GM19351 (cell line): ENCODE data around the gene TEX35.
"Not testable (repeated sequence)": the region's sequence is repeated elsewhere in the genome, so short reads cannot be mapped to it uniquely, and the experiment has no call there.

Experiments used
- ATAC-seq: cut with Tn5 transposase; IDR thresholded peaks from one replicate; pipeline ENCODE4 v1.9.1; 2021; ENCODE audit warnings: mild to moderate bottlenecking, moderate library complexity; ENCODE audit not compliant: unreplicated experiment

The TEX35 gene

DNA sequence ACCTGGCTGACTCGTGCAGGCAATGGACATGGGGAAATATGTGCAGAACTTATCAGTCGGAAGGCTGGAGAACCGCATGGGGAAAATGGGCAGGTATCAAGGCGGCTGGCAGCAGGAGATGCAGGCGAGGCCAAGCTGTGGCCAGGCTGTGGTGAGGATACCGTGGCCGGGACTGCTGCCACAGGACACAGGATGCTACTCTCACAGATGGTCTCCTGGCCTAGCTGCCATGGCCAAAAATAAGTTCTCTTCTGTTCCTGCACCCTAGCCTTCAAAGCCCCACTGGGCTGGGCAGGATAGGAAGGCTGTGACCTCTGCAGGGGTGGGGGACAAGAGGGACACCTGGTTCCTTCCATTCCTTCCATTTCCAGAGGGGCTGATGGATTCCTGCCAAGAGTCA, 26.4 kb downstream of the TEX35 start:
- ATAC-seq: no peak

DNA sequence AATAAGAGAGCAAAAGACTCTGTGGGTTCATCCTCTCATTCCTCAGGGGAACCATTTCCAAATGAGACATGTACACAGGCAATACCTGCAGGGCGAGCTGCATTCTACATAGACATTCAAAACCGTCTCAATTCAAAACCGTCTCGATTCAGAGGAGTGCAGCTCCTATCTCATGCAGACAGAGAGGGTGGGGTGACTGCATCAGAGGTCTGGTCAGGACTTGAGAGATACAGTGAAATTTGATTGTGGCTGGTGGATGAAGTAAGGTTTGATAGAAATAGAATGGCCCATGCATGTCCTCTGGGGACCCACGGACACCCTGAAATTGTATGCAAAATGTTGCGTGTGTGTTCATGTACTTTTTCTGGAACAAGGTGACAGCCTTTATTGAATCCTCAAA, 27.3 kb downstream of the TEX35 start:
- no peak for ATAC-seq

DNA sequence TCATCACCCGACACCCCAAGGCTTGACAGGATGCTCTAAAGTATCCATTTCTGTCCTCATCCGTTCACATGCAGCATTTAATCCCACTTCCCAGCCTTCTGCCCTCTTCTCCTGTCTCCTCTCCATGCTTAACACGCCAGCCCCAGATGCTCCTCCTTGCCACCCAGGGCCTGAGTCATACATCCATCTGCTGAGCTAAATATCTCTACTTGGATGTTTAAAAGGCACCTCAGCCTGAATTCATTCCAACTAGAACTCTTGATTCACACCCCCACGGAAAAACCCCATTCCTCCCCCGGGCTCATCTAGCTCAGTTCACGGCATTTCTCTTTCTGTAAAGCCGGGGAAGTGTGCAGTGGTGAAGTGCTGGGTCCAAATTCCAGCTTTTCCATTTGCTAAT, 27.7 kb downstream of the TEX35 start:
- no peak for ATAC-seq

DNA sequence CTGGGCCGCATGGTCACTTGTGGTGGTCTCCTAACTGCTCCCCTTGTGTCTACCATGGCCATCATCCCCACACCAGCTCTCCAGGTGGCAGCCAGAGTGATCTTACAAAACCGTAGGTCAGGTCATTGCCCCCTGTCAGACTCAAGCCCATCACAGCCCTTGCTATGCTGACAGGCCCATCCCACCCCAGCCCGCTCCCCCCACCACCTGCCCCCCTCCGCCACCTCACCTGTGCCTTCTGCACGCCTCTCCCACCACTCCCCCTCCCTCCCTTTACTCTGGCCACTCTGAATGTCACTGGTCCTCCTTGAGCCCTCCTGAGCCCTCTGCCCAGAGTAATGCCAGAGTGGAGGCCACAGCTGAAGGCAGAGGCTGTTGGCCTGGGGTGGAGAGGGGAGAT, 28.5 kb downstream of the TEX35 start:
- ATAC-seq: no peak

DNA sequence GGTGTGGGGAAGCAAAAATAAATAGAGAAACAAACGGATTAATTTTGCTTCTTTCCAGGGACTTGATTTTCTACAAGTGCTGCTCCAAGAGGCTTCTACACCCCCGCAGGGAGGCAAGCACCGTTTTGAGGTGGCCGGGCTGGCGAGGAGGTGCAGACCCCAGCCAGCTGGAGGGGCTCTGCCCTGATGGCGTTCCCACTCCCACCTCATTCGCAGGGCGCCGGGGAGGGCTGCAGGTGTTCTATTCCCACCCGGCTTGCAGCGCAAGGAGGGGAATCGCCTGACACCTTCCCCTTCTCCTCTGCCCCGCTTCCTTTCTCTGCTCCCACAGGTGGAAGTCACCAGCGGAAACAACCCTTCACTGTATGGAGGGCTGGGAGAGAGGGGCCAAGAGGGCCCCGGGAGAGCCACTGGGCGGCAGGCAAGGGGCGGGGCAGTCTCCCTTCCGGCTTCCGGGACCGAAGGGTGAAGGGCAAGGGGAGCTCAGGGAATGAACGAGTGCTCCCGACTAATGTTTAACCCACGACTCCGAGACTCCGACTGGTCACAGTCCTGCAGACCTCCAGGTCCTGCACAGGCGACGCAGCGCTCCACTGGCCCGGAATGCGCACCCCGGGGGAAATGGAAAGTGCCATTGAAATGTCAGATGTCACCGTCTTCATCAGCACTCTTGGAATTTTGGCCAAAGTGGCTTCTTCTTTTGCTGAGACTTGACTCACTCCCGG, 29.1 kb downstream of the TEX35 start:
- peak; percentile 39 for ATAC-seq

DNA sequence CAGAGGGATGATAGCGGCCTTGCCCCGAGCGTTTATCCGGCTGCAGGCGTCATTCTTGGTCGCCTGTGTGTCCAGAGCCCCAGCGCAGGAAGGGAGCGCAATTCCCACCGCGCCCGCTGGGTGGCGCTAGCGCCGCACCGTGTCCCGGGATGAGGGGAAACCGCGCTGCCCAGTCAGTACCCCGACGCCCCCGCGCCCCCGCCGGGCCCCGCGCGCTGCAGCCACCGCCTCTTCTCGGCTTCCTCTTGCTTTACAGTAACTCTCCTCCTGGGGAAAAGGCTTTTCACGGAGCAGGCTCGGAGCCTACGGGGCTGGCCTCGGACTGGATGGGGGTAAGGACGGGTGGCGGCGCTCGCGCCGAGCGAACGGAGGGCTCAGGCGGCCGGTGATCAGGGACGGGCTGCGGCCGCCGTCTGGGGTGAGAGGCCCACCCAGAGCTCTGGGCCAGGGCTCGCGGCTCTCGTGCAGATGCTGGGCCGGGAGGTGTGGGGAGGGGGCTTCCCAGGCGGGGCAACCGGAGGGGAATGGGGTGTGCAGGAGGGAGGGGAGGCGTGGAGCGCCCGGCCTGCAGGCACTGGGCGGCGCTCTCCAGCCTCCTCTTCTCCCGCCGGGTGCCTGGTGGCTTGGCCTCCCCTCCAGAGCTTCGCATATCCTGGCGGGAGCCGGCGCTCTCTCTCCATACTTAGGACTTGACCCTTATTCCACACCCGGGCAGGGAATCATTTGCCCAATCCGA, 29.8 kb downstream of the TEX35 start:
- ATAC-seq: peak; percentile 78

DNA sequence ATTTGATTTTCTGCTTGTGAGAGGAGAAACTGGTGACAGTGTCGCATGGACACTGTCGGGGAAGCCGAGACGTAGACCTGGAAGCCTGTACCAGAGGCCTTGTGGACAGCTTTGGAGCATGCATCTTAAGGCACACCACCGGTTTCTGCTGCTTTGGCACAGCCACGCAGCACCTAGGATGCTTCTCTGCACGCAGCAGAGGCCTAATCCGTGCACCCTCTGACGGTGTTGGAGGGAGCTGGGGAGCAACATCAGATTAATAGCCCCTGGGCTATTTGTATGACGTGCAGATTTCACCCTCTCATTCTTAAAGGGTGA, 30.3 kb downstream of the TEX35 start:
- peak; percentile 36 for ATAC-seq

DNA sequence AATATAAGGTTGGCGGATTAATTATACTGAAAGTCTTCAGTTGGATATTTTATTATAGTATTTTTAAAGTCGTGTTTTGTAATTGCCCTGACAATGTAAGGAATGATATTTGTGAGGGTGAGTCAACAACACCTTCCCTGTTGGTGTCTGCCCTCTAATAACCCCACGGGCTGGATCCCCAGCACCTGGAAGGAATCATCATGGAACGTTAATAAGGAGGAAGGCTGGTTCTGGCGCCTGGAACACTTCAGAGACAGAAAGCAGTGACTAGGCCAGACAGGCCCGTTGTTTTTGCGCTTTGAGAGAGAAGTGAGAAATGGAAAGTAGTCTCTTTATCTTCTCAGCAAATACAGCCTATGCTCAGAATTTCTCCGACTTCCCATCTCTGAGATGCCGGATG, 31.6 kb downstream of the TEX35 start:
- no peak for ATAC-seq

DNA sequence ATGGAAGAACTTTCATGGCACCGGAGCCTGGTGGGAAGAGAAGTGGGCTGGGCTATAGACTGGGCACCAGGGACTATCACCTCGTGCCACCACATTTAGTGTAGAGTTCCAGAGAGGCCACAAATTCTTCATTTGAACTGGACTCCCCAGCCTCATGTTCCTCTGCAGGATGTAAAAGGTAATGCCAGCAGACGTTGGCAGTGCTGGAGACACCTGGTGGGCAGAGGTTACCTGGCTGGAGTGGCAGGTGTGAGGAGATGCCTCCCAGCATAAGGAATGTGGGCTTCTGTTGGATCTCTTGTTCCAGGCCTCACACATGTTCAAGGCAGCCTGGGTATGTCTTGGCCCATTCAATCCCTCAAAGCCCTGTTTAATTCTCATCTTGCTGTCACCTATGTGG, 35.2 kb downstream of the TEX35 start:
- no peak for ATAC-seq

DNA sequence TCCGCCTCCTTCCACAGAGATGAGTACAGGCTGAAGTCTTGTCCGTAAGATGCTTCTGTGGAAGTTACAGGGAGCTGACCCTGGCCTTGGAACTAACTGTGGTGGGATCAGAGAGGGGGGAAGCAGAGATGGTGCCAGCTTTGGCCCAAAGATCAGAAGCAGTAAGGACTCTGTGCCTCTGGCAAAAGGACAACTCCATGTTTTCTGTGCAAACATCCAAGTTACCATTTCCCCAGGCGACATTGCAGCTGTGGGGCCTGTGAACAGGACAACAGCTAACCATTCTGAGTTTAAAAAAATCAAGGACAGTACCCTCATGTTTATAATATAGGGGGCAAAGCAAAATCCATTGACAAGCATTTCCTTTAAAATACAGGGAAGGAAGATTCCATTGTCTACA, 38.4 kb downstream of the TEX35 start:
- no peak for ATAC-seq

DNA sequence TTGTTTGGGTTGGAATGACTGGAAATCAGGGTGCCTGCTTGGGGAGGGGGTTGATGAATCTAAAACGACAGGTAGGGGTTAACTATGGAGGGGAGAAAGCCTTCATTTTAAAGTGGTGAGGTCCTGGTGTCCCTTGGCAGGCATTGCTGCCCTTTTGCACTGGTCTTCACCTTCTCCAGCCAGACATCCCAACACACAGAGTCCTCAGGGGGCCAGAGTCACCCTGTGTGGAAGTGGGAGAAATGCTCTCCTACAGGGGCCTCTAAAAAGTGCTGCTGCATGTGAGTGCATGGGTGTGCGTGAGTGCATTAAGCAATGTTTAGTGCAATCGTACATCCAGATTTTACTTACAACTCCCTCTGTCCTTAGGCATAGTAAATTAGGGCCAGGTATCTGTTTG, 39.0 kb downstream of the TEX35 start:
- no peak for ATAC-seq

DNA sequence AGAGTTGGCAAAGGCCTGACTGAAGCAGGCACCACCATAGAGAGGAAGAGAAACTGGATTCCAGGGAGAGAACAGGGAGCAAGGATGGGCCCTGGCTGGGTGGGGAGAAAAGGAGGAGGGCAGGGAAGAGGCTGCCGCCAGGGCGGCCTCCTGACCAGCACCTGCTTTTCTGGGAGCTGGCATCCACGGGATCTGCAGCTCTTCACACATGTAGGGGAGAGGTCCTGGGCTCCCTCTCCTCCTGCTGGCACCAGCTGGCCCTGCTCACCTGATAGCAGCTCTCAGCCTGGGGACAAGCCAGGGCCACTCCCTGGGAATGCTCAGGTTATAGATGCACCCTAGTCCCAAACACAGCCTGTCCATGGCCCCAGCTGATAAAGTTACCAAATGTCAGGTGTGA, 39.9 kb downstream of the TEX35 start:
- no peak for ATAC-seq

DNA sequence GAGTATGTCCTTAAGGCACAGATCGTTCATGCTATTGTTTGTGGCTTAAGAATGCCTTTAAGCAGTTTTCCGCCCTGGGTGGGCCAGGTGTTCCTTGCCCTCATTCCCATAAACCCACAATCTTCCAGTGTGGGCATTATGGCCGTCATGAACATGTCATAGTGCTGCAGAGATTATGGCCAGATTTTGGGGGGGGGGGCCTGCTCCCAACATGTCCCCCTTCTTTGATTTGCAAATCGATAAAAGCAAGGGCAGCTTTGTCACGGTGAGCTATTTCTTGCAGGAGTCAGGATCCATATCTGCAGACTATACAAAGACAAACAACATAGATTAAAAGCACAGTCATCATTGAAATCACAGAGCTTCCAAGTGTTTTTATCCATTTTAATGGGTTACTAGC, 41.4 kb downstream of the TEX35 start:
- not testable (repeated sequence) for ATAC-seq

DNA sequence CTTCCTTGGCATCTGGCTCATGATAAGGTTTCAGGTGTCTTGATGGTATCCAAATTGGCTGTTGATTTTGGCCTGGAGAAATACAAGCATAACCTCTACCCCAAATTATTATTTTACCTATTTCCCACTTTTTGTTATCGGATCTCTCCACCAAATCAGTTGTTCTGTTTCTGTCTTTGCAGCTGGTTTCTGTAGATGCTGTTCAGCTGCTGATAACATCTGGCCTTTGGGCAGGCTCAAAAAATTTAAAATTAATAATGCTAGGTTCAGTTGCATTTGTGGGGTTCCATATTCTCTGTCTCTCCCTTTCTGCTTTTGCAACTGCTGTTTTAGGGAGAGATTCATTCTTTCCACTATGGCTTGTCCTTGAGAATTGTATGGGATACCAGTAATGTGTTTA, 42.7 kb downstream of the TEX35 start:
- ATAC-seq: not testable (repeated sequence)

DNA sequence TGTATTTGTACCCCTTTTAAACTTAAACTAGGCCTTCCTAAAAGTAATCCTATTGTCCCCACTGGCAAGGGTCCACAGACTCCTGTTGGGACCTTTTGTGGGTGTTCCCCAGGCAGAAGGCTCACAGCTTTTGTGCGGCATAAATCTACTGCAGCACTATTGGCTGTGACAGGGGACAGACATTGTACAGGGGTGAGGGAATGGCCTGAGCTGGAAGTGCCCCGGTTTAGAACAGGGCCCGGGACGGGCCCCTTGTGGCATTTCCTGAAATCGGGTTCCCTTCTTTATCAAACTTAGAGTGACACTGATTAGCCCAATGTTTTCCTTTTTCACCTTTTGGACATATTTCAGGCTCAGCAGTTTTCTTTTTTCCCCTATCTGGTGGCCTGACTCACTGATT, 45.9 kb downstream of the TEX35 start:
- not testable (repeated sequence) for ATAC-seq

DNA sequence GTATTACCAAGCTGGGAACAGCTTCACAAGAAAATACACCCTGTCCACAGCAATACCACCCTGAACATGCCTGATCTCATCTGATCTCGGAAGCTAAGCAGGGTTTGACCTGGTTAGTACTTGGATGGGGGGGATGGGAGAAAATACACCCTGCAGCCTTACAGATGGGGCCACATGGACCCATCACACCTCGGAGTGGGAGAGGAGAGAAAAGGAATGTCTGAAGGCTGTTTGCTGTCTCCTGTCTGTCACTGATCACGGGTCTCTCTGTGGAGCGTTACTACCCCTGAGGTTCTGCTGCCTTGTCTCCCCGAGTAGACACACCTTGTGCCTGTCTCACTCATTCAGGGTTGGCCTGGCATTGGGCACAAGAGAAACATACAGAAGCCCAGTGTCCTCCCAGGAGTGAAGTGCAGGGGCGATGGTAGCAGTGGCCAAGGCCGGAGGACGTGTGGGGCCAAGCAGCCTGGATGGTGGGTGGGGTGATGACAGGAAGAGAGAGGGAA, 48.0 kb downstream of the TEX35 start:
- ATAC-seq: no peak

DNA sequence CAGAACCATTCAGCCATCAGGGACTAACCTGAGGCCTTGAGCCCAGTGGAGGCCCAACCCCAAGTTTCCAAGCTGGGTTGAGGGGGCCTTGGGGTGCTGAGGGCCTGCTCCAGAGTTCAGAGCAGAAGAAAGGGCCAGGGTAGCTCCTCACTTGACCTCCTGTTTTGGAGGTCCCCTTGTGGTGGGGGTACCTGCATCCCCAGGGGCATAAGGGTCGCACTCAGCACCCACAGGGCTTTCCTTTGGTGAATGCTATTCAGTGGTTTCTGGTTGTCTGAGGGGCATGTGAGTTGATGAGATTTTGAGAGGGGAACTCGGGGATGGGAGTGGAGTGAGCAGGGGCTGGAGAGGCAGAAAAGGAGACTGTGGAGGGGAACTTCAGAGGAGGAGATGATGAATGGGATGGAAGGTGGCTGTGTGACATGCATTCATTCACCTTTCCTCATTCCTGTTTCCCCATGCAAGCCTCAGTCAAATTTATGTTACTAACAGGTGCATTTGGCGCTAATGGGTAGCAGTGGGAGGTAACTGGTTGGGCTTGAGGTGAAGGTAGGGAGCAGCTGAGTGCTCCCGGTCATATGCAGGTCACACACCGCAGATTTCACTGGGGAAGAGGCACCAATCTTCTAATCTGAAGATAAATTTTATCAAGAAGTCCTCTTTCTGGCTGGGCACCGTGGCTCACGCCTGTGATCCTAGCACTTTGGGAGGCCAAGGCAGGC, 50.4 kb downstream of the TEX35 start:
- no peak for ATAC-seq

DNA sequence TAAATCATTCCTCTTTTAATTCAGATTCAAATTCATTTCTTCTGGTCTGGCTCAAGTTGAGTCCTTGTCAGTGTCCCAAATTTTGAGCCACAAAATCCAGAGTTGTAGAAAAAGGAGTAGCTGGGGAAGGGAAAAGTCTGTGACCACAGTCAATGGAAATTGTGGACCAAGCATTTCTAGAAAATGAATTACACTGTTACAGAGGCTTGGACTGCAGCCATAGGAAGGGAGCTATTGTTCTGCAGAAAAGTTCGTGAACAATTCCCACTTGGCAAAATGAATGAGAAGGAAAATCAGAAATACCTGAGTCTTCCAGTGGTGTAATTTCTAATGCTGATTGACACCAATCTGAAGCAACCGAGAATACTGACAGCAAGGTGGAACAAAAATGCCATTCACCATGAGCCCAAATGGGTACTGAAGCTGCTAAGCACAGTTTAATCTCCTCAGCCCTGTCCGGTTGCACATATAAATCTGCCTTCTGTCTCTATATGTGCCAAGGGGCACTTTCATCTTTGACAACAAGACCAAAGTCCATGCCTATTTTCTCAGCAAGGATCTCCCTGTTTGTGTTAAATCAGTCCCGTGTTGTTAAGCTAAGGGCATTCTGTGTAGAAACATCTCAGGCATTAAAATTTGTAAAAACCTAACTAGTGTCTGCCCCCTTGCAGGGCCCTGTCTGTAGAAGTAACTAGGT, 51.3 kb downstream of the TEX35 start:
- no peak for ATAC-seq

DNA sequence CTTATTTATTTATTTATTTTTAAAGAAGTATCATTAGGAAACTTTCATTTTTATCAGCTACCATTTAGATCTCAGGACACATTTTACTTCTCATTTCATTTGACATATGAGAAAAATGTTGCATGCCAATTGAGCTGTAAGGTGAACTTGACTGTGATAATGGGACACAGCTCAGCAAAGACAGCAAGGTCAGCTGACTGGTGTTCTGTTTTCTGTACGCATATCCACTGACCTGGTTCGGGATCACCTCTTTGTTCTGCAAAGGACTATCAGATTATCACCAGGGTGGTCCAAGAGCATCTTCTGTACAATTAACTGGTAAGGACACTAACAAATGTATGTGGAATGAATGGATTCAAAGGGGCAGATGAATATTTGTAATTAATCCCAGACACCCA, 51.9 kb downstream of the TEX35 start:
- no peak for ATAC-seq

DNA sequence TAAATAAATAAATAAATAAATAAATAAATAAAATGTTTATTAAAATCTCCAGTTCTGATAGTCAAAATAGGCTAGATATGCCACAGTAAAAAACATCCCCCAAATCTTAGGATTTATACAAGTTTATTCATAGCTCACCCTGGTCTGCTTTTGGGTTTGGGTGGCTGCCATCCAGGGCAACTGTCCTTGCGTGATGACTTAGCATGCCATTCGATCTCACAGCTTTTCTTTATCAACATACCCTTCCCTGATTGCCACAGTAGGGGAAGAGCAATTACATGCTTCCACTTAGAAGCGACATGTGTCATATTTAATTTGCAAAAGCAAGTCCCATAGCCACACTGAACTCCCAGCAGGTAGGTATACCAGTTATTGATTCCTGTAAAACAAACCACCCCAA, 52.7 kb downstream of the TEX35 start:
- no peak for ATAC-seq

DNA sequence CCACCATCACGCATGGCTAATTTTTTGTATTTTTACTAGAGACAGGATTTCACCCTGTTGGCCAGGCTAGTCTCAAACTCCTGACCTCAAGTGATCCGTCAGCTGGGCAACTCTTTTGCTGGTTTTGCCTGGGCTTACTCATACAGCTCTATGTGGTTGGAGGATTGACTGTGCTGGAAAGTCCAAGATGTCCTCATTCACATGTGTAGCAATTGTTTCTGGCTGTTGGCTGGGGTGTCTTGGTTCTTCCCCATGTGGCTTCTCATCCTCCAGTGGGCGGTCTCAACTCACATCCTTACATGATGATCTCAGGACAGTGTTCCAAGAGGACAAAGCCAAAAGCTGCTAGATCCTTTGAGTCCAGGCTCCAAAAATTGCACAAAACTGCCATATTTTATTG, 53.3 kb downstream of the TEX35 start:
- peak; percentile 91 for ATAC-seq
